Measurements from ENCODE around the gene DSCAM. TPM values are rescaled to one million over a fixed set of nuclear protein-coding genes. Genes with fewer than 3 reads are reported as not detected.

DSCAM gene
- total RNA-seq, 4 donors from 2014 or later = 0.19 TPM; not detected in 3

GRCh38 chr21:40313260-40313659, 533.7 kb downstream of the DSCAM start:
- H3K27me3 ChIP-seq = no peaks in the 10 kb centered on the region
- H3K27ac ChIP-seq = no peak overlapping the region
- DNase-seq = no peak
- TF ChIP-seq CTCF (IDR thresholded peaks at IDR 0.05) = no peak
- TF ChIP-seq POLR2A (IDR thresholded peaks at IDR 0.05) = no peak
- no peaks in the 10 kb centered on the region for H3K9me3 ChIP-seq
- H3K4me3 ChIP-seq = no peak overlapping the region
- H3K36me3 ChIP-seq = no peaks in the 10 kb centered on the region
- H3K4me1 ChIP-seq = no peaks in the 10 kb centered on the region

GRCh38 chr21:40300300-40300699, 546.7 kb downstream of the DSCAM start:
- H3K27ac ChIP-seq = no peak overlapping the region
- H3K9me3 ChIP-seq = no peaks in the 10 kb centered on the region
- H3K4me3 ChIP-seq = no peak overlapping the region
- TF ChIP-seq CTCF (IDR thresholded peaks at IDR 0.05) (no peak), POLR2A (IDR thresholded peaks at IDR 0.05) (no peak)
- no peak for DNase-seq
- H3K4me1 ChIP-seq = no peaks in the 10 kb centered on the region
- H3K36me3 ChIP-seq = no peaks in the 10 kb centered on the region
- no peaks in the 10 kb centered on the region for H3K27me3 ChIP-seq

GRCh38 chr21:40299451-40299850, 547.5 kb downstream of the DSCAM start:
- no peaks in the 10 kb centered on the region for H3K27me3 ChIP-seq
- no peaks in the 10 kb centered on the region for H3K36me3 ChIP-seq
- no peak overlapping the region for H3K27ac ChIP-seq
- no peaks in the 10 kb centered on the region for H3K9me3 ChIP-seq
- H3K4me1 ChIP-seq = no peaks in the 10 kb centered on the region
- TF ChIP-seq POLR2A (IDR thresholded peaks at IDR 0.05) (no peak), CTCF (IDR thresholded peaks at IDR 0.05) (no peak)
- no peak for DNase-seq
- H3K4me3 ChIP-seq = no peak overlapping the region

GRCh38 chr21:40294345-40294744, 552.6 kb downstream of the DSCAM start:
- H3K27me3 ChIP-seq = no peaks in the 10 kb centered on the region

GRCh38 chr21:40291560-40291959, 555.4 kb downstream of the DSCAM start:
- H3K36me3 ChIP-seq = no peaks in the 10 kb centered on the region
- DNase-seq = no peak
- H3K27me3 ChIP-seq = no peaks in the 10 kb centered on the region
- no peaks in the 10 kb centered on the region for H3K4me1 ChIP-seq
- no peaks in the 10 kb centered on the region for H3K9me3 ChIP-seq
- H3K4me3 ChIP-seq = no peak overlapping the region
- TF ChIP-seq POLR2A (IDR thresholded peaks at IDR 0.05) (no peak), CTCF (IDR thresholded peaks at IDR 0.05) (no peak)
- no peak overlapping the region for H3K27ac ChIP-seq

More at GRCh38 chr21:40294345-40294744, 552.6 kb downstream of the DSCAM start:
- no peaks in the 10 kb centered on the region for H3K36me3 ChIP-seq
- no peak overlapping the region for H3K27ac ChIP-seq
- no peak for DNase-seq
- H3K4me3 ChIP-seq = no peak overlapping the region
- no peaks in the 10 kb centered on the region for H3K4me1 ChIP-seq
- TF ChIP-seq POLR2A (IDR thresholded peaks at IDR 0.05) (no peak), CTCF (IDR thresholded peaks at IDR 0.05) (no peak)
- H3K9me3 ChIP-seq = no peaks in the 10 kb centered on the region

- Histone ChIP-seq H3K36me3 (no peaks in the 10 kb centered on the region), H3K4me1 (no peaks in the 10 kb centered on the region), H3K27ac (no peak overlapping the region), H3K4me3 (no peak overlapping the region), H3K9me3 (no peaks in the 10 kb centered on the region), H3K27me3 (no peaks in the 10 kb centered on the region)
- DNase-seq = no peak
- TF ChIP-seq POLR2A (IDR thresholded peaks at IDR 0.05) (no peak), CTCF (IDR thresholded peaks at IDR 0.05) (no peak)
Observed at GRCh38 chr21:40284409-40284808, 562.5 kb downstream of the DSCAM start.

Measured in Peyer's patch (tissue), 4 donors.